Measurements from ENCODE around the gene PIP5K1C.

Gene PIP5K1C

DNA sequence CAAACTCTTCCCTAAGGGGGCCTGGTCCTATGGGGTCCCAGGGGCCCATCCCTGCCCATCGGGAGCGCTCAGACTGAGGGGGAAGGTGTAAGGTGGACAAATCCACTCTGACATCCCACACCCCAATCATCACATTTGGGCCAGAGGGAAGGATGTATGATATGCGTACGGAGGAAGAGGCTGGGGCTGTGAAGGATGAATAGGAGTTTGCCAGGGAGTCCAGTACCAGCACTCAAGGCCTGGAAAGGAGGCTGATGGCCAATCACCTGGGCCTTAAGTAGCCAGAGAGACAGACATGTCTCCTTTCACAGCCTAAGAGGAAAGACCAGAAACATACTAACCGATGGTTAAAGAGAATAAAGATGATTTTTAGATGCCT is 22.8 kb upstream of the PIP5K1C start:
- no peak overlapping the region for H3K9ac ChIP-seq (ENCODE audit: low read length)
- no peaks in the 10 kb centered on the region for H3F3A ChIP-seq (ENCODE audit: insufficient read depth)
- H3K9me2 ChIP-seq (replicated peaks; ENCODE audit: insufficient read depth, low read length): no peaks in the 10 kb centered on the region
- H3K4me3 ChIP-seq (ENCODE audit: insufficient read depth, low read length, poor library complexity, severe bottlenecking): no peak overlapping the region
- TF ChIP-seq EZH2phosphoT487 (conservative IDR thresholded peaks at IDR 0.05; ENCODE audit: low read length): no peak
- TF ChIP-seq, protein P1, sequence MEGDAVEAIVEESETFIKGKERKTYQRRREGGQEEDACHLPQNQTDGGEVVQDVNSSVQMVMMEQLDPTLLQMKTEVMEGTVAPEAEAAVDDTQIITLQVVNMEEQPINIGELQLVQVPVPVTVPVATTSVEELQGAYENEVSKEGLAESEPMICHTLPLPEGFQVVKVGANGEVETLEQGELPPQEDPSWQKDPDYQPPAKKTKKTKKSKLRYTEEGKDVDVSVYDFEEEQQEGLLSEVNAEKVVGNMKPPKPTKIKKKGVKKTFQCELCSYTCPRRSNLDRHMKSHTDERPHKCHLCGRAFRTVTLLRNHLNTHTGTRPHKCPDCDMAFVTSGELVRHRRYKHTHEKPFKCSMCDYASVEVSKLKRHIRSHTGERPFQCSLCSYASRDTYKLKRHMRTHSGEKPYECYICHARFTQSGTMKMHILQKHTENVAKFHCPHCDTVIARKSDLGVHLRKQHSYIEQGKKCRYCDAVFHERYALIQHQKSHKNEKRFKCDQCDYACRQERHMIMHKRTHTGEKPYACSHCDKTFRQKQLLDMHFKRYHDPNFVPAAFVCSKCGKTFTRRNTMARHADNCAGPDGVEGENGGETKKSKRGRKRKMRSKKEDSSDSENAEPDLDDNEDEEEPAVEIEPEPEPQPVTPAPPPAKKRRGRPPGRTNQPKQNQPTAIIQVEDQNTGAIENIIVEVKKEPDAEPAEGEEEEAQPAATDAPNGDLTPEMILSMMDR (IDR thresholded peaks at IDR 0.05; ENCODE audit: insufficient read depth, low read length, poor library complexity, severe bottlenecking): no peak
- H3K79me2 ChIP-seq (ENCODE audit: insufficient read depth, low read length): no peaks in the 10 kb centered on the region
- H3K4me2 ChIP-seq (ENCODE audit: low read depth, low read length, poor library complexity, severe bottlenecking): no peak overlapping the region
- H3K27ac ChIP-seq (ENCODE audit: low read depth, low read length): no peak overlapping the region
- H2AFZ ChIP-seq (ENCODE audit: low read depth, low read length, severe bottlenecking): no peak overlapping the region
- H3K9me3 ChIP-seq (ENCODE audit: insufficient read depth, low read length): no peaks in the 10 kb centered on the region
- no peaks in the 10 kb centered on the region for H3K27me3 ChIP-seq (ENCODE audit: low read length)
- no peaks in the 10 kb centered on the region for H4K20me1 ChIP-seq (ENCODE audit: low read depth, low read length)
- H3K36me3 ChIP-seq (ENCODE audit: low read length): no peaks in the 10 kb centered on the region

DNA sequence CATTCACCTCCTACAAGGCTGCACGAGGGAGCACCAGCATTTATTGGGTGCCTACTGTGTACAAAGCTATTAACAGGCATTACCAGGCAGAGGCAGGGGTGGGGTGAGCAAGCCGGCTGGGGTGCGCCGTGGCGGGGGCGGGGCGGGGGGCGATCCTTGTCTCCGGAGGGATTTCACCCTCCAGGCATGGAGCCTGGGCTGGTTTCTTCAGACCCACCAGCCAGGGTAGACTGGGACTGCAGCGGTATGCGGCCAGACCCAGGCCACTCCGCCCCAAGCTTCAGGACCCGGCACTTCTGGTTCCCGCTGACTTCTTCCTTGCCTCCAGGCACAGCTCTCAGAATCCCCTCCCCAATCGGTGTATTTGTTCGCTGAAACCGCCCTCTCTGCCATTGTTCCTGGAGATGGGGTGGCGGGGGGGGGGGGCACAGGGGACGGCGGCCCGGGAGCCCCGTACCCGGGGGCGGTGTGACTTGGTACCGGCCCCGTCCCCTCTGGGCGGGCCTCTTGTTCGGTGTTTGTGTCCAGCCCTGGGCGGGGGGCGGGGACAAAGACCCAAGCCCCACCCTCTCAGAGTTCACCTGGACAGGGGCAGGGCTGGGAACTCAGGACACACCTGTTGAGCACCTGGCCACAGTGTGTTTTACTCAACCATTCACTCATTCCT is 22.3 kb upstream of the PIP5K1C start:
- Histone ChIP-seq H3K9me3 (ENCODE audit: insufficient read depth, low read length) (no peaks in the 10 kb centered on the region), H3K9me2 (replicated peaks; ENCODE audit: insufficient read depth, low read length) (no peaks in the 10 kb centered on the region), H3F3A (ENCODE audit: insufficient read depth) (no peaks in the 10 kb centered on the region), H3K9ac (ENCODE audit: low read length) (no peak overlapping the region), H3K4me3 (ENCODE audit: insufficient read depth, low read length, poor library complexity, severe bottlenecking) (no peak overlapping the region), H3K36me3 (ENCODE audit: low read length) (no peaks in the 10 kb centered on the region), H3K27me3 (ENCODE audit: low read length) (no peaks in the 10 kb centered on the region), H3K4me2 (ENCODE audit: low read depth, low read length, poor library complexity, severe bottlenecking) (no peak overlapping the region), H2AFZ (ENCODE audit: low read depth, low read length, severe bottlenecking) (no peak overlapping the region), H4K20me1 (ENCODE audit: low read depth, low read length) (no peaks in the 10 kb centered on the region), H3K79me2 (ENCODE audit: insufficient read depth, low read length) (no peaks in the 10 kb centered on the region), H3K27ac (ENCODE audit: low read depth, low read length) (no peak overlapping the region)
- no peak for TF ChIP-seq EZH2phosphoT487 (conservative IDR thresholded peaks at IDR 0.05; ENCODE audit: low read length)
- TF ChIP-seq, protein P1 (IDR thresholded peaks at IDR 0.05; ENCODE audit: insufficient read depth, low read length, poor library complexity, severe bottlenecking): no peak

DNA sequence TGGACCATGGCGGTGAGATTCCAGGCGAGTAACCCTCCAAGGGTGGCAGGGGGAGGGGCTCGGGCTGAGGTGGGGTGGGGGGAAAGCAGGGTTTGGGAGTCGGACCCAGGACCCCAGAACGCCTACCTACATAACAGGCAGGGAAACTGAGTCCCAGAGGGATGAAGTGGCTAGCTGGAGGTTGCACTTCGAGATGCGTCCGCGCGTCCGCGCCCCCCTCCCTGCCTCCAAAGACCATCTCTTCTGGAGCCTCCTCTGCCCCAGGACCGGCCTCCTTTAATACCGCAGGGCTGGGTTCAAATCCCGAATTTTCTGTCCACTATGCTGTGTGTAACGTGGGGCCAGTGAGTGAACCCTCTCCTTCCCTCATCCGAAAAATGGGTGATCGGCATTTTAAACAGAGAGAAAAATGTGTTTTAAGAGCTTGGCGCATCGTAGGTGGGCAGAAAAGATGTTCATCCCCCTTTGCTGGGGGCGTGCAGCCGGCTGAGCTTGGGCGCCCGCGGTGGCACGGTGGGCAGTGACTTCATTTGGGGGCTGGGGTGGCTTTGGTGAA is 21.7 kb upstream of the PIP5K1C start:
- Histone ChIP-seq H3K27me3 (ENCODE audit: low read length) (no peaks in the 10 kb centered on the region), H3K36me3 (ENCODE audit: low read length) (no peaks in the 10 kb centered on the region), H3F3A (ENCODE audit: insufficient read depth) (no peaks in the 10 kb centered on the region), H4K20me1 (ENCODE audit: low read depth, low read length) (no peaks in the 10 kb centered on the region), H2AFZ (ENCODE audit: low read depth, low read length, severe bottlenecking) (no peak overlapping the region), H3K79me2 (ENCODE audit: insufficient read depth, low read length) (no peaks in the 10 kb centered on the region), H3K4me3 (ENCODE audit: insufficient read depth, low read length, poor library complexity, severe bottlenecking) (no peak overlapping the region), H3K27ac (ENCODE audit: low read depth, low read length) (no peak overlapping the region), H3K9ac (ENCODE audit: low read length) (no peak overlapping the region), H3K9me2 (replicated peaks; ENCODE audit: insufficient read depth, low read length) (no peaks in the 10 kb centered on the region), H3K9me3 (ENCODE audit: insufficient read depth, low read length) (no peaks in the 10 kb centered on the region), H3K4me2 (ENCODE audit: low read depth, low read length, poor library complexity, severe bottlenecking) (no peak overlapping the region)
- TF ChIP-seq, protein P1 (IDR thresholded peaks at IDR 0.05; ENCODE audit: insufficient read depth, low read length, poor library complexity, severe bottlenecking): no peak
- TF ChIP-seq EZH2phosphoT487 (conservative IDR thresholded peaks at IDR 0.05; ENCODE audit: low read length): no peak
